SJCRH30 (cell line): ENCODE data around the gene CBLL2. TPM values are rescaled to one million over a fixed set of nuclear protein-coding genes. Genes with fewer than 3 reads are reported as not detected.

Experiments
- DNase-seq, 2 experiments: peaks; one replicate each; pipeline ENCODE4 v3.0.0-alpha.2; 2015 to 2020
- H3K27ac ChIP-seq: fragments of 250-450 bp; sonication (Bioruptor Pico); 2 replicates; pipeline ENCODE4 v1.5.1; 2020; ENCODE audit warnings: mild to moderate bottlenecking, moderate library complexity
- H3K27me3 ChIP-seq: fragments of 250-450 bp; sonication (Bioruptor Pico); 2 replicates; pipeline ENCODE4 v1.5.1; 2020; ENCODE audit warnings: mild to moderate bottlenecking, moderate library complexity
- H3K36me3 ChIP-seq: fragments of 250-450 bp; sonication (Bioruptor Pico); 2 replicates; pipeline ENCODE4 v1.5.1; 2020; ENCODE audit warnings: mild to moderate bottlenecking, moderate library complexity
- H3K4me1 ChIP-seq: fragments of 250-450 bp; sonication (Bioruptor Pico); 2 replicates; pipeline ENCODE4 v1.5.1; 2020; ENCODE audit warnings: mild to moderate bottlenecking, moderate library complexity
- H3K4me3 ChIP-seq: fragments of 250-450 bp; sonication (Bioruptor Pico); 2 replicates; pipeline ENCODE4 v1.5.1; 2020; ENCODE audit warnings: mild to moderate bottlenecking, moderate library complexity
- H3K9me3 ChIP-seq: fragments of 250-450 bp; sonication (Bioruptor Pico); replicated peaks from 2 replicates; pipeline ENCODE4 v1.5.1; 2020; ENCODE audit warnings: mild to moderate bottlenecking, moderate library complexity
- total RNA-seq: library from RNA; depleted of rRNA; stranded (reverse); fragments of >200 nt; shearing (Covaris generic); gene quantifications from 2 replicates; pipeline ENCODE4 v1.2.3, GENCODE V29; 2014; rRNA removed

Gene CBLL2
- total RNA-seq, 1 experiment from 2014 or later, result not detected

GRCh38 chrX:22313766-22314165 is 41.1 kb downstream of the CBLL2 start:
- no peak overlapping the region for H3K27ac ChIP-seq

DNA sequence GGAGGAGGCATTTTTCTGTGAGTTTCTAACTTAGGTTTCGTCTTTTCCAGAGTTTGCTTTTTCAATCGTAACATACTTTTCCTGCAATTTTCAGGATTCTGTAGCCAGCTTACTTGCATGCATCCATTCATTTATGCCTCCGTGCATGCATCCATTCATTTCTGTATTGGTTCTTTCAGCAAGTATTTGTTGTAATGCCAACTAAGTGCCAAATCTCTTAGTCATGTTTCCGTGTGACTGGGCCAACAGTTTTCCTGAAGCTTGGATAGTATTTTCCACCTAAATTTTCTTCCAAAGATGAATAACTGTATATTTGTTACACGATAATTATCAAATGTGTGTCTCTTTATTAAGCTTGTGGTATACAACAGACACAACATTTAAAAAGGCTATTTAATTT is 41.5 kb downstream of the CBLL2 start:
- H3K9me3 ChIP-seq, result no peaks in the 10 kb centered on the region
- no peak overlapping the region for H3K27ac ChIP-seq
- H3K27me3 ChIP-seq, result no peaks in the 10 kb centered on the region
- H3K36me3 ChIP-seq, result no peaks in the 10 kb centered on the region; the same call in 1 of the 2 replicates
- no peaks in the 10 kb centered on the region; the same call in 1 of the 2 replicates for H3K4me1 ChIP-seq
- no peak overlapping the region for H3K4me3 ChIP-seq
- DNase-seq, result no peak

More at GRCh38 chrX:22313766-22314165, 41.1 kb downstream of the CBLL2 start:
- H3K9me3 ChIP-seq, result no peaks in the 10 kb centered on the region
- no peak overlapping the region for H3K4me3 ChIP-seq
- no peak for DNase-seq
- H3K4me1 ChIP-seq, result no peaks in the 10 kb centered on the region; the same call in 1 of the 2 replicates
- no peaks in the 10 kb centered on the region for H3K27me3 ChIP-seq
- no peaks in the 10 kb centered on the region; the same call in 1 of the 2 replicates for H3K36me3 ChIP-seq

DNA sequence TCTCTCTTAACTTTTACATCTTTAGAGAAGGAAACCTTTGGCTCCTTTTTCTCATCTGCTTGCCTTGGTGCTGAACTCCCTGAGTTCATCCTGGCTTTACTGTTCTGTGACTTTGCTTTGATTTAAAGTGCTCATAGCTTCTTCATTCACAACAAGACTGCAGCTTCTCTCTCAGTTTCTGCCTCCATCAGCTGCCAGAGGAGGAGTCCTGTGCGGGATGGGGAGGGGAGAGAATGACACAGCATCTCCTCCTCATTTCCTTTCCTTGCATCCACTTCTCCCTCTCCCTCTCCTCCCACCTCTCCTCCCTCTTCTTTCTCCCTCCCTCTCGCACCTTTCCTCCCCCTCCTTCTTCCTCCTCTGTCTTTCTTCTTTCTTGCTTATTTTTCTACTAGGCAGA is 42.0 kb downstream of the CBLL2 start:
- no peak for DNase-seq
- no peaks in the 10 kb centered on the region for H3K27me3 ChIP-seq
- H3K36me3 ChIP-seq, result no peaks in the 10 kb centered on the region
- no peak overlapping the region for H3K27ac ChIP-seq
- no peaks in the 10 kb centered on the region for H3K9me3 ChIP-seq
- H3K4me3 ChIP-seq, result no peak overlapping the region
- H3K4me1 ChIP-seq, result no peaks in the 10 kb centered on the region; the same call in 1 of the 2 replicates

- H3K36me3 ChIP-seq, result no peaks in the 10 kb centered on the region
- no peaks in the 10 kb centered on the region for H3K9me3 ChIP-seq
- H3K4me3 ChIP-seq, result no peak overlapping the region
- no peak for DNase-seq
- H3K27me3 ChIP-seq, result no peaks in the 10 kb centered on the region
- H3K4me1 ChIP-seq, result no peaks in the 10 kb centered on the region; the same call in 1 of the 2 replicates
- no peak overlapping the region for H3K27ac ChIP-seq
Measured at GRCh38 chrX:22315151-22315550, 42.4 kb downstream of the CBLL2 start.

DNA sequence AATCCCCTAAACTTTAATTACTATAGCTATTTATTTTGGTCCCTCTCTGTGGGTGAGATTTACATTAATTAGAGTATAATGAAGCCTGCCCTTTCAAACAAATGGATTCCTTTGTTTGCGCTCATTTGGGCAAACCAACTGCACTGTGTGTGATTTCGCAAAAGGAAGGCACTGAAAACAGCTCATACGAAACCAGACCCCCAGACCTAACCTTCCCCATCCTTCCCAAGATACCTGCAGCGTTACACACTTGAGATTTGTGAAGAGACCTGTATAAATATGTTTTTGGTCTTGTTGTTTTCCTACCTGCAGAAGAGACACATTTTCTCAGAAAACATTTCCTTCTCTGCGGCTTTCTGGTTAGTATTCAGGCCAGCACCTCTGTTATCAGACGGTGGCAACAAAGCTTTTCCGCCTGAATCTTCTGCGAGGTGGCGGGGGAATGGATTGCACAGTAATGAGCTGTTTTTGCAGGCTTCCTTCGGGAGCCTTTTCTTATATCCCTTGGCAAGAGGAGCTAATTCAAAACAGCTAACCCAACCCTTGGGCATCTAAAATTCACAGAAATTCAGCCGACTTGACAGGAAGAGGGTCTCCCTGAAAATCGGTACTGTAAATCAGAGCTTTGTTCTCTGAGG is 47.6 kb downstream of the CBLL2 start:
- DNase-seq, result no peak
- H3K4me1 ChIP-seq, result peaks cover 3% of the 10 kb centered on the region; the same call in 1 of the 2 replicates
- no peaks in the 10 kb centered on the region for H3K27me3 ChIP-seq
- no peaks in the 10 kb centered on the region for H3K36me3 ChIP-seq
- H3K4me3 ChIP-seq, result no peak overlapping the region
- no peaks in the 10 kb centered on the region for H3K9me3 ChIP-seq
- no peak overlapping the region for H3K27ac ChIP-seq

DNA sequence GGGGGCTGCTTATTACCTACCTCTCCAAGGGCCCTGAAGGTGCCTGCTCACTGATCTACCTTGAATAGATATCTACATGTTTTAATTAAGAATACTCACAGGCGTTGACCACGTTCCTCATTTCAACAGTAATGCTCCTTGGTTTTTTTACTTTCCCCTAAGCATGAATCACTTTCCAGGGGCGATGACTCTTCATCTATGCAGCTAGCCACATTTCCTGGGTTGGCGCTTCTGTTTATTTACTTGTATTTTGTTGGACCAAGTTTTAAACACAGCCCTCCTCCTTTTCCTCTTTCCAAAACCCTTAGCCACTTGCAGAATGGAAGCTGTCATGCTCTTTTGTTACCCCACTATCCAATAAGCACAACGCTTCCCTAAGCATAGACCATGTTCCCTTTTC is 50.8 kb downstream of the CBLL2 start:
- Histone ChIP-seq H3K4me3 (no peak overlapping the region), H3K27me3 (no peaks in the 10 kb centered on the region), H3K27ac (no peak overlapping the region), H3K4me1 (peaks cover 3% of the 10 kb centered on the region; the same call in 1 of the 2 replicates), H3K9me3 (no peaks in the 10 kb centered on the region), H3K36me3 (no peaks in the 10 kb centered on the region)
- no peak for DNase-seq

Other genes with a start within 250 kb of the CBLL2 start
- 0.73 and 1.1 TPM in 2 replicates for gene PHEX, start 240.6 kb upstream of the CBLL2 start, total RNA-seq